HL-60 (cell line): Measurements from ENCODE around the gene PRSS50.

ENCODE experiments used
- DNase-seq, 2 experiments: peaks; one replicate each; pipeline ENCODE4 v3.0.0-alpha.2; 2010 to 2020; ENCODE audit warnings: low read depth in 1 of 2, low spot score in 1 of 2
- H3K27ac ChIP-seq: fragments of 250-450 bp; sonication (Bioruptor Pico); replicated peaks from 2 replicates; pipeline ENCODE4 v1.5.1; 2020; ENCODE audit warnings: mild to moderate bottlenecking, moderate library complexity
- H3K27me3 ChIP-seq: fragments of 250-450 bp; sonication (Bioruptor Pico); 2 replicates; pipeline ENCODE4 v1.5.1; 2021; ENCODE audit warnings: mild to moderate bottlenecking, moderate library complexity; ENCODE audit not compliant: insufficient read depth, poor library complexity, severe bottlenecking
- H3K4me3 ChIP-seq: replicated peaks from 2 replicates; pipeline ENCODE4 v1.5.1; 2011; ENCODE audit warnings: mild to moderate bottlenecking, control low read depth, low read length; ENCODE audit not compliant: insufficient read depth
- GABPA ChIP-seq: IDR thresholded peaks from 2 replicates; pipeline ENCODE4 v1.6.1; 2012; ENCODE audit warnings: low read depth
- POLR2AphosphoS5 ChIP-seq: IDR thresholded peaks from 2 replicates; pipeline ENCODE4 v1.6.1; 2012; ENCODE audit warnings: low read depth
- SPI1 ChIP-seq: IDR thresholded peaks from 2 replicates; pipeline ENCODE4 v1.6.1; 2012; ENCODE audit warnings: low read depth, mild to moderate bottlenecking, borderline replicate concordance
- TF ChIP-seq, protein P1 (sequence below): IDR thresholded peaks from 2 replicates; pipeline ENCODE4 v1.6.1; 2012; ENCODE audit warnings: low read depth; ENCODE audit not compliant: insufficient replicate concordance
- TF ChIP-seq, protein P2 (sequence below): IDR thresholded peaks from one replicate; pipeline ENCODE4 v1.5.1; 2011; ENCODE audit warnings: low read length, control low read depth, inconsistent platforms; ENCODE audit not compliant: insufficient read depth

PRSS50 gene

DNA sequence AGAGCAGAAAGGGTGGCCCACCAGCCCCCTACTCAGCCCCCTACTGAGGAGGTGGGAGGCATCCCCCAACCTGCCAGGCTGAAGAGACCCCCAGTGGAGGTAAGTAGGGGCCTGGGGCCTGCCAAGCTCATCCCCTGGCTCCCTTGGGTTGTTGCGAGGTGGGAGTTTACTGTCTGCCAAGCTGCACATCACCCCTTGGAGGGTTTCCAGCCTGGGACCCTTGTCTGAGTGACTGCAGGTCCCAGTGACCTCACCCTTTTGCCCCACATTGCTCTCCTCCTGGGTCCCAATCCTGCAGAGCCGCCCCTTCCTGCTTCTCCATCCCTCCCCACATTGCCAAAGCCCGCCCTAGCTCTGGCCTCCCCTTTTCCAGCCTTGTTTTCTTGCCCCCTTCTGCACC lies 23.1 kb downstream of the PRSS50 start:
- no peak overlapping the region for H3K4me3 ChIP-seq
- peaks cover 3% of the 10 kb centered on the region for H3K27me3 ChIP-seq
- no peak for TF ChIP-seq GABPA
- TF ChIP-seq, protein P1, sequence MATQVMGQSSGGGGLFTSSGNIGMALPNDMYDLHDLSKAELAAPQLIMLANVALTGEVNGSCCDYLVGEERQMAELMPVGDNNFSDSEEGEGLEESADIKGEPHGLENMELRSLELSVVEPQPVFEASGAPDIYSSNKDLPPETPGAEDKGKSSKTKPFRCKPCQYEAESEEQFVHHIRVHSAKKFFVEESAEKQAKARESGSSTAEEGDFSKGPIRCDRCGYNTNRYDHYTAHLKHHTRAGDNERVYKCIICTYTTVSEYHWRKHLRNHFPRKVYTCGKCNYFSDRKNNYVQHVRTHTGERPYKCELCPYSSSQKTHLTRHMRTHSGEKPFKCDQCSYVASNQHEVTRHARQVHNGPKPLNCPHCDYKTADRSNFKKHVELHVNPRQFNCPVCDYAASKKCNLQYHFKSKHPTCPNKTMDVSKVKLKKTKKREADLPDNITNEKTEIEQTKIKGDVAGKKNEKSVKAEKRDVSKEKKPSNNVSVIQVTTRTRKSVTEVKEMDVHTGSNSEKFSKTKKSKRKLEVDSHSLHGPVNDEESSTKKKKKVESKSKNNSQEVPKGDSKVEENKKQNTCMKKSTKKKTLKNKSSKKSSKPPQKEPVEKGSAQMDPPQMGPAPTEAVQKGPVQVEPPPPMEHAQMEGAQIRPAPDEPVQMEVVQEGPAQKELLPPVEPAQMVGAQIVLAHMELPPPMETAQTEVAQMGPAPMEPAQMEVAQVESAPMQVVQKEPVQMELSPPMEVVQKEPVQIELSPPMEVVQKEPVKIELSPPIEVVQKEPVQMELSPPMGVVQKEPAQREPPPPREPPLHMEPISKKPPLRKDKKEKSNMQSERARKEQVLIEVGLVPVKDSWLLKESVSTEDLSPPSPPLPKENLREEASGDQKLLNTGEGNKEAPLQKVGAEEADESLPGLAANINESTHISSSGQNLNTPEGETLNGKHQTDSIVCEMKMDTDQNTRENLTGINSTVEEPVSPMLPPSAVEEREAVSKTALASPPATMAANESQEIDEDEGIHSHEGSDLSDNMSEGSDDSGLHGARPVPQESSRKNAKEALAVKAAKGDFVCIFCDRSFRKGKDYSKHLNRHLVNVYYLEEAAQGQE: no peak
- no peak for TF ChIP-seq SPI1
- no peak for TF ChIP-seq POLR2AphosphoS5
- H3K27ac ChIP-seq: no peak overlapping the region
- DNase-seq: no peak

DNA sequence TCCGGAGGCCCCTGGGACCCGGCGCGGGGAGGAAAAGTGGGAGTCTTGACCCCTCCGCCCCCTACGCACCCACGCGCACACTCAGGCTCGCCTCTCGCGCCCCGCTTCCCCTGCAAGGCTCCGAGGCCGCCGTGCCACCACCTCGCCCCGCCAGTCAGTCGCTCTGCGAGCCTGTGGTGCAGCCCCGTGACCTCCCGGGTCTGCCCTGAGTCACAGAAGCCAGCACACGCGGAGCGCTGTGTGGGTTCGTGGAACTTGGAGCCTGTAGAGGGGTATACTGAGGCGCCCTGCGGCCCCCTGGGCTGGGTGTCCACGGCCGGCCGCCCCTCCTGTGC lies 23.8 kb downstream of the PRSS50 start:
- peaks cover 3% of the 10 kb centered on the region for H3K27me3 ChIP-seq
- no peak for DNase-seq
- no peak for TF ChIP-seq SPI1
- no peak for TF ChIP-seq GABPA
- no peak for TF ChIP-seq POLR2AphosphoS5
- no peak overlapping the region for H3K27ac ChIP-seq
- no peak overlapping the region for H3K4me3 ChIP-seq

DNA sequence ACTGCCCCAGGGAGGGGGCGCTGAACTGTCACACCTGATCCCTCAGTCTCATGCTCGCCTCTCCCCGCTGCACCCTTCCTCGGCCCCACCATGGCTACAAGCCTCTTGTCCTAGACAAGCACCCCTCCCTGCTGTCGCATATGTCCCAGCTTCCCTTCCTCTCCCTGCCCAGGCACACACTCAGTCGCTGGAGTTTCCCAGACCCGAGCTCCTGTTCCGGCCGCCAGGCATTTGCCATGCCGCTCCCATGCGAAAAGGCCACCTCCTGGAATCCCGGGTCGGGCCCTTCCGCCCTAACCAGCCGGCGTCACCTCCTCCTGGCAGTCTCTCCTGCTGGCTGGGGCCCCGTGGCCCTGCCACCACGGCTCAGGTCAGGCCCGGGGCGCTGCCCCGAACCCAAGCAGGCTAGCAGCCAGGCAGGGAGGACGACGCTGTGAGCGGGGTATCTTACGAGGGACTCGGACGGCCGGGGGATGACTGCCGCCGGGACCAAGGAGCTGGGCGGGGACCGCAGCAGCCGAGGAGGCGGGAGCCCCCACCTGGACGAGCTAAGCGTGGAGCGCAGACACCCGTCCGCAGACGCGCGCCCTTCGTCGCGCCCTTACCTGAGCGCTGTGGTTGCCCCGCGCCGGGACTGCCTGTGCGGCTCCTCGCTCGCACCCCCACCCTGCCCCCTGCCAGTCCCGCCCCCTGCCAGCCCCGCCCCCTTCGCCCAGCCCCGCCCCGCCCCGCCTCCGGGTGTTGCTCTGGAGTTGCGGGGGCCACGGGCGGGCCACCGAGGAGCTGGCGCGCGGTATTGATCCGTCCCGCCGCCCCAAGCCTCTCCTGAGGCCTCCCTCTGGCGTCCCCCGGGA lies 24.4 kb downstream of the PRSS50 start, which contains the start of gene ALS2CL:
Gene ALS2CL, minus strand, starts transcription at position 642 of the 854 bp plus-strand sequence. CDS start 4,239 bp downstream, outside the sequence.
- TF ChIP-seq SPI1: no peak
- TF ChIP-seq POLR2AphosphoS5: no peak
- TF ChIP-seq, protein P1: no peak
- TF ChIP-seq GABPA: no peak
- TF ChIP-seq, protein P2, sequence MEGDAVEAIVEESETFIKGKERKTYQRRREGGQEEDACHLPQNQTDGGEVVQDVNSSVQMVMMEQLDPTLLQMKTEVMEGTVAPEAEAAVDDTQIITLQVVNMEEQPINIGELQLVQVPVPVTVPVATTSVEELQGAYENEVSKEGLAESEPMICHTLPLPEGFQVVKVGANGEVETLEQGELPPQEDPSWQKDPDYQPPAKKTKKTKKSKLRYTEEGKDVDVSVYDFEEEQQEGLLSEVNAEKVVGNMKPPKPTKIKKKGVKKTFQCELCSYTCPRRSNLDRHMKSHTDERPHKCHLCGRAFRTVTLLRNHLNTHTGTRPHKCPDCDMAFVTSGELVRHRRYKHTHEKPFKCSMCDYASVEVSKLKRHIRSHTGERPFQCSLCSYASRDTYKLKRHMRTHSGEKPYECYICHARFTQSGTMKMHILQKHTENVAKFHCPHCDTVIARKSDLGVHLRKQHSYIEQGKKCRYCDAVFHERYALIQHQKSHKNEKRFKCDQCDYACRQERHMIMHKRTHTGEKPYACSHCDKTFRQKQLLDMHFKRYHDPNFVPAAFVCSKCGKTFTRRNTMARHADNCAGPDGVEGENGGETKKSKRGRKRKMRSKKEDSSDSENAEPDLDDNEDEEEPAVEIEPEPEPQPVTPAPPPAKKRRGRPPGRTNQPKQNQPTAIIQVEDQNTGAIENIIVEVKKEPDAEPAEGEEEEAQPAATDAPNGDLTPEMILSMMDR: no peak
- peak in 1 of 2 experiments; percentile 5 for DNase-seq
- Histone ChIP-seq H3K27me3 (peaks cover 3% of the 10 kb centered on the region), H3K4me3 (peak within 1 kb of the TSS; percentile 23), H3K27ac (no peak within 1 kb of the TSS)

DNA sequence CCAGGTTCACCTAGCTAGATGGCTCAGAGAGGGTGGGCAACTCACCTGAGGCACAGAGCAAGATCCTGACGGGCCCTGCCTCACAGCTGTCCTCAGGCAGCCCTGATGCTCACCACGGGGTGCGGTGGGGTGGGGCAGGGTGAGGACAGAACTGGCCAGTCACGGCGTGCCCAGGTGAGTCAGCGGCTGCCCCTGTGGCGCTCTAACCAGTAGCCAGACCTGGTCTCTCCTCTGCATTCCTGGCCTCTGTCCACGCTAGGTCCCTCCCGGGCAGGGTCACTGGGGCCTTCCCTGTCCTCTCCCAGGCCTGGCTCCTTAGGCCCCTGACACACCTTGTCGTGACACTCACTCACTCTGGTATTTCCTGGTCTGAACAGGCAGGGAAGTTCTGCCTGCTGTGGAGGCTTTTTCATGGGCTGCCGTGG lies 25.1 kb downstream of the PRSS50 start:
- Histone ChIP-seq H3K27ac (no peak overlapping the region), H3K4me3 (no peak overlapping the region)
- TF ChIP-seq, protein P1: no peak
- TF ChIP-seq POLR2AphosphoS5 (no peak), GABPA (no peak), SPI1 (no peak)
- TF ChIP-seq, protein P2: no peak

More for the DNA sequence above, 25.1 kb downstream of the PRSS50 start:
- no peak for DNase-seq
- peaks cover 3% of the 10 kb centered on the region for H3K27me3 ChIP-seq
